Measurements from ENCODE around the gene BMP7. TPM values are rescaled to one million over a fixed set of nuclear protein-coding genes. Genes with fewer than 3 reads are reported as not detected.

The BMP7 gene
- total and polyA plus RNA-seq, 2 of the 13 experiments (the other 11 are each of a cell fraction or from before 2014, with no cell fraction given), result not detected

GRCh38 chr20:57179265-57179664 is 87.2 kb downstream of the BMP7 start:
- no peak overlapping the region for H3K4me2 ChIP-seq (ENCODE audit: low read depth, low read length)
- peaks cover 19 to 64% of the 10 kb centered on the region in 2 experiments for H3K27me3 ChIP-seq (ENCODE audit: control insufficient read depth in 1 of 2, insufficient read depth in 2 of 2, low read length in 2 of 2)
- H3K9me3 ChIP-seq (ENCODE audit: low read length), result no peaks in the 10 kb centered on the region
- ATAC-seq (peak; percentile 17), DNase-seq (ENCODE audit: low spot score) (no peak), FAIRE-seq (no peak)
- no peak for TF ChIP-seq HOXA9 (CRISPR knock-in tag; IDR thresholded peaks at IDR 0.05; ENCODE audit: borderline replicate concordance)
- TF ChIP-seq REXO4 (CRISPR knock-in tag; IDR thresholded peaks at IDR 0.05; ENCODE audit: borderline replicate concordance), result no peak
- no peak for TF ChIP-seq ZNF614 (CRISPR knock-in tag; IDR thresholded peaks at IDR 0.05; ENCODE audit: borderline replicate concordance)
- TF ChIP-seq ZNF101 (CRISPR knock-in tag; IDR thresholded peaks at IDR 0.05; ENCODE audit: borderline replicate concordance, low read depth), result no peak
- 0 out of 2 replicates have a peak, but pooled peaks have one; percentile 53 for TF ChIP-seq ZNF225 (CRISPR knock-in tag; IDR thresholded peaks at IDR 0.05)
- no peak for TF ChIP-seq ZNF761 (CRISPR knock-in tag; conservative IDR thresholded peaks at IDR 0.05)
- no peak for TF ChIP-seq ZNF775 (CRISPR knock-in tag; IDR thresholded peaks at IDR 0.05; ENCODE audit: borderline replicate concordance)
- 0 out of 2 replicates have a peak, but pooled peaks have one; percentile 31 for TF ChIP-seq PCBP1 (IDR thresholded peaks at IDR 0.05; ENCODE audit: borderline replicate concordance, low read depth, low read length)
- no peak overlapping the region for H3K9ac ChIP-seq (ENCODE audit: insufficient read depth, low read depth, low read length)
- POLR2A ChIA-PET, result no interaction called here
- 40% methylated on average over 20 of the region's 20 CpGs for WGBS (ENCODE audit: low lambda C conversion rate)
- H3K36me3 ChIP-seq (replicated peaks in 1 of 2; ENCODE audit: control insufficient read depth in 1 of 2, insufficient read depth in 2 of 2, low read length in 2 of 2), result no peaks in the 10 kb centered on the region
- no peak overlapping the region for H2AFZ ChIP-seq (ENCODE audit: low read length)
- no TSS peak for BruUV-seq (replicated peaks)
- H3K27ac ChIP-seq (ENCODE audit: extremely low read length, insufficient read depth, low read length), result no peak overlapping the region
- in situ Hi-C loops (cut with HindIII; ENCODE audit: extremely low pct_ligation_motif_present, low pct_unique_long_range_greater_than_20kb), result no loop called here
- CTCF ChIA-PET (ENCODE audit: low intra/inter-chr PET ratio, low total read pairs), result no interaction called here
- H3K4me1 ChIP-seq (ENCODE audit: insufficient read depth, low read length), result no peaks in the 10 kb centered on the region
- no peak overlapping the region for H3K4me3 ChIP-seq (replicated peaks in 1 of 3; ENCODE audit: insufficient read depth in 1 of 3, low read depth in 2 of 3, low read length in 3 of 3)
- intact Hi-C loops (cut with micrococcal nuclease; ENCODE audit: unreplicated experiment), result no loop called here
- H3K79me2 ChIP-seq (ENCODE audit: insufficient read depth, low read length), result no peaks in the 10 kb centered on the region
- 0 out of 2 replicates have a peak, but pooled peaks cover 2% of the 10 kb centered on the region for H4K20me1 ChIP-seq (ENCODE audit: insufficient read depth, low read length)

- peak; percentile 39 for ATAC-seq
- Histone ChIP-seq H3K4me2 (ENCODE audit: low read depth, low read length) (no peak overlapping the region), H2AFZ (ENCODE audit: low read length) (no peak overlapping the region), H3K4me1 (ENCODE audit: insufficient read depth, low read length) (no peaks in the 10 kb centered on the region), H3K27me3 (ENCODE audit: control insufficient read depth in 1 of 2, insufficient read depth in 2 of 2, low read length in 2 of 2) (peaks cover 16 to 58% of the 10 kb centered on the region in 2 experiments; a peak in 4 of 5 replicates), H4K20me1 (ENCODE audit: insufficient read depth, low read length) (0 out of 2 replicates have a peak, but pooled peaks cover 2% of the 10 kb centered on the region), H3K9ac (ENCODE audit: insufficient read depth, low read depth, low read length) (no peak overlapping the region), H3K79me2 (ENCODE audit: insufficient read depth, low read length) (no peaks in the 10 kb centered on the region), H3K36me3 (replicated peaks in 1 of 2; ENCODE audit: control insufficient read depth in 1 of 2, insufficient read depth in 2 of 2, low read length in 2 of 2) (no peaks in the 10 kb centered on the region), H3K9me3 (ENCODE audit: low read length) (no peaks in the 10 kb centered on the region), H3K27ac (ENCODE audit: extremely low read length, insufficient read depth, low read length) (no peak overlapping the region), H3K4me3 (replicated peaks in 1 of 3; ENCODE audit: insufficient read depth in 1 of 3, low read depth in 2 of 3, low read length in 3 of 3) (no peak overlapping the region)
- POLR2A ChIA-PET, result no interaction called here
- intact Hi-C loops (cut with micrococcal nuclease; ENCODE audit: unreplicated experiment), result no loop called here
- in situ Hi-C loops (cut with HindIII; ENCODE audit: extremely low pct_ligation_motif_present, low pct_unique_long_range_greater_than_20kb), result no loop called here
- CTCF ChIA-PET (ENCODE audit: low intra/inter-chr PET ratio, low total read pairs), result no interaction called here
- 17% methylated on average over 8 of the region's 8 CpGs for WGBS (ENCODE audit: low lambda C conversion rate)
- no peak for DNase-seq (ENCODE audit: low spot score)
- BruUV-seq (replicated peaks), result no TSS peak
- no peak for FAIRE-seq
- TF ChIP-seq TBP (CRISPR knock-in tag; IDR thresholded peaks at IDR 0.05) (no peak), CBX2 (IDR thresholded peaks at IDR 0.05; ENCODE audit: low read depth, low read length) (no peak), CBX2 (CRISPR knock-in tag; IDR thresholded peaks at IDR 0.05; ENCODE audit: low read depth) (no peak), HDAC6 (IDR thresholded peaks at IDR 0.05; ENCODE audit: low read depth, low read length) (no peak), KDM5A (IDR thresholded peaks at IDR 0.05; ENCODE audit: borderline replicate concordance, low read length) (no peak), FOXJ3 (CRISPR knock-in tag; IDR thresholded peaks at IDR 0.05; ENCODE audit: borderline replicate concordance) (no peak), SOX13 (IDR thresholded peaks at IDR 0.05) (no peak), SOX13 (CRISPR knock-in tag; conservative IDR thresholded peaks at IDR 0.05 in 1 of 2, IDR thresholded peaks at IDR 0.05 in 1 of 2) (no peak), ZNF251 (CRISPR knock-in tag; IDR thresholded peaks at IDR 0.05) (no peak), ATAD3A (CRISPR knock-in tag; IDR thresholded peaks at IDR 0.05) (no peak), KDM6A (CRISPR knock-in tag; IDR thresholded peaks at IDR 0.05; ENCODE audit: low read depth) (no peak)
These were observed 87.8 kb downstream of the BMP7 start for GRCh38 chr20:57178582-57179111.
